GM12875 (cell line): ENCODE results near the gene GPR3.

ENCODE experiments used
- H3K4me3 ChIP-seq: one replicate; pipeline ENCODE4 v1.5.1; 2011; ENCODE audit warnings: low read depth, low read length, control low read depth
- CTCF ChIP-seq: IDR thresholded peaks from 2 replicates; pipeline ENCODE4 v1.5.1; 2011; ENCODE audit warnings: low read depth, mild to moderate bottlenecking, control low read depth, inconsistent platforms, low read length, moderate library complexity, borderline replicate concordance; ENCODE audit not compliant: insufficient read depth

Gene GPR3

DNA sequence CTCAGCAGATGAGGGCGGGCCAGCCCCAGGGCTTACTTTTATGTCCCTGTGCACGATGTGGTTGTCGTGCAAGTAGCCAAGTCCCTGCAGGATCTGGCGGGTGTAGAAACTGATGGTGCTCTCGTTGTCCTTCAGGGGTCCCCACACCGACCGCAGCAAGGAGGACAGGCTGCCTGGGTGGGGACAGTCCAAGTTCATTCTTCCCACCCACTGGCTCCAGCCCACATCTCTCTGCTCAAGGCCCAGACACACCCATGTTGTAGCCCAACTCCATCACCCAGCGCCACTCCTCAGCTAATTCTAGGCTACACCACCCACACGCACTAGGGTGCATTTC, 32.6 kb upstream of the GPR3 start:
- no peak overlapping the region for H3K4me3 ChIP-seq
- TF ChIP-seq CTCF: no peak

DNA sequence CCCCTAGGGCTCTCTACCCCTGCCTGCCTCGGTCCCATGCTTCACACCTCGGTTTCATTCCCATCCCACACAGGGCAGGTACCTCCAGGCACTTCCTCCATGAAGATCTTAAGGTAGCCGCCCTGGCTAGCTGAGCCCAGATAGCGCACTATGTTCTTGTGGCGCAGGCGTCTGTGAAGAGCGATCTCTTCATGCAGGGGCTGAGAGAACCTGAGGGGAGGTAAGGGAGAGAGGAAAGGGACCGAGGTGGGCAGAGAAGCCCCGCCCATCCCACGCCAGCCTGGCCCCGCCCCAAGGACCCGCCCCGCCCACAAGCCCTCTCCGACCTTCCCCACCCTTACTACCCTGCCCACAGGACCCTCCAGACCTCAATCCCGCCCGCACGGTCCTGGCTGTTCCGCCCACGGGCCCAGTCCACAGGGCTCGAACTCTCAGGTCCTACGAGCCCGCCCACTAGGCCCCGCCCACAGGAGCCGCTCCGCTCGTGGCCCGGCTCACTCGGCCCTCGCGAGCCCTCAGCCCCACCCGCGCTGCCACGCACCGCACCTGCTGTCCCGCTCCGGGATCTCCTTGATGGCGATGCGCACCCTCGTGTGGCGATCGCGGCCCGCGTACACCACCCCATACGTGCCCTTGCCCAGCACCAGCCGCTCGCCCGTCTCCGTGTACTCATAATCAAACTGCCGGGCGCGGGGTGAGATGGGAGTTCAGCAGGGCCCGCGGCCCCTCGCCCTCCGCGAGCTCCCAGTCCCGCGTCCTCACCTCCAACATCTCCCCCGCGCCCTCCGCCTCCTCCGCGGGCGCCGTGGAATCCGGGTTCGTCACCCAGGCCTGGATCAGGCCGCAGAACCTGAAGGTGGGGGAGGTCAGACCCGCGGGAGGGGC, 32.0 kb upstream of the GPR3 start:
- peak overlapping the region; percentile 52 for H3K4me3 ChIP-seq
- TF ChIP-seq CTCF: no peak

GRCh38 chr1:27361044-27361402, 31.4 kb upstream of the GPR3 start:
- TF ChIP-seq CTCF: no peak
- H3K4me3 ChIP-seq: no peak overlapping the region

- TF ChIP-seq CTCF: no peak
- no peak overlapping the region for H3K4me3 ChIP-seq
Measured at GRCh38 chr1:27361553-27361952, 30.9 kb upstream of the GPR3 start.

DNA sequence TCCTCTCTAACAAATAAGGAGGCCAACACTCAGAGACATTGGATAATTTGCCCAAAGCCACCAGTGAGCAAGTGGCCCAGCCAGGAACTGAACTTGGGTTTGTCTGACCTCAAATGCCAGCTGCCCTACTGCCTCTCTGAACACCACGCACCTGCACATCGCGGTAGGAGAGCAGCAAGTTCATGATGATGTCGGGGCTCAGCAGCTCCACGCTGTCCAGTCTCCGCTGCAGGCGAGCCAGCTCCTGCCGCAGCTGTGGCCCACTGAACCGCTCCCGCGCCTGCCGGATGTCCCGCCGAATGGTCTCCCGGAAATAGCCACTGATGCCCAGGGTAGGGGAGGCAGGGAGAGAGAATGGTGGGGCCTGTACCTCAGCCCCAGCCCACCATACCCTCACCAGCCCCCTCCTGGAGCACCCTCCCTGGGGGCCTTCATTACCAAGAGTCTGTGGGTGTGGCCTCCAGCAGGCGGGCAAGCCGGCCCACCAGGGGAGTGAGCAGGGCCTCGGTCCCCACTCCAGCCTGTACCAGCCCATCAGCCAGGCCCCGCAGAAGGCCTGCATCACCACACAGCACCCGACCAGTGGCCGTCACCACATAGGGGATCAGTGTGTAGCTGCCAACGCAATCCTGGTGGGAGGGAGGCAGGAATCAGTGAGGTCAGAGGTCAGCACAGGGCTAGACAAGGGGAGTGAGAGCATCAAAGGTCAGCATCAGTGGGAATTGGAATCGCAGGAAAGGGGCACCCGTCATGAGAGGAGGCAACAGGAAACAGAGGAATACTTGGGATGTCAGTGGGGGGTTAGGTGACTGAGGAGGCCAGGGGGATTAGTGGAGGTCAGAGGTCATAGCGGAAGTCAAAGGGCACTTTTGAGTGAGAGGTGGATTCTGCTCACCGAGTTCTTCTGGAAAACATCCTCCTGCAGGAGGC, 28.4 kb upstream of the GPR3 start:
- no peak for TF ChIP-seq CTCF
- no peak overlapping the region for H3K4me3 ChIP-seq

GRCh38 chr1:27364696-27365371, 27.6 kb upstream of the GPR3 start:
- H3K4me3 ChIP-seq: no peak overlapping the region

More at GRCh38 chr1:27364696-27365371, 27.6 kb upstream of the GPR3 start:
- no peak for TF ChIP-seq CTCF
